ENCODE data around the gene MAPK12.

MAPK12 gene

GRCh38 chr22:50226875-50227165, 34.7 kb downstream of the MAPK12 start:
- DNase-seq = no peak

GRCh38 chr22:50226063-50226874, 35.2 kb downstream of the MAPK12 start:
- DNase-seq = no peak

- DNase-seq = no peak
These were observed 36.1 kb downstream of the MAPK12 start for GRCh38 chr22:50225200-50225969.

GRCh38 chr22:50224071-50224470, 37.4 kb downstream of the MAPK12 start:
- no peak for DNase-seq

- no peak for DNase-seq
These were observed 39.0 kb downstream of the MAPK12 start for GRCh38 chr22:50222508-50222907.

- DNase-seq = no peak
These were observed 39.8 kb downstream of the MAPK12 start for GRCh38 chr22:50221410-50222300.

- no peak for DNase-seq
These were observed 40.7 kb downstream of the MAPK12 start for GRCh38 chr22:50220603-50221409.

GRCh38 chr22:50219800-50220602, 41.5 kb downstream of the MAPK12 start:
- no peak for DNase-seq

GRCh38 chr22:50218996-50219727, 42.3 kb downstream of the MAPK12 start:
- DNase-seq = no peak

GRCh38 chr22:50218153-50218995, 43.1 kb downstream of the MAPK12 start:
- DNase-seq = no peak

- DNase-seq = no peak
These were observed 43.8 kb downstream of the MAPK12 start for GRCh38 chr22:50217543-50218152.

- DNase-seq = no peak
These were observed 44.6 kb downstream of the MAPK12 start for GRCh38 chr22:50216684-50217520.

- no peak for DNase-seq
These were observed 45.3 kb downstream of the MAPK12 start for GRCh38 chr22:50216055-50216683.

GRCh38 chr22:50215297-50216054, 46.0 kb downstream of the MAPK12 start:
- no peak for DNase-seq

- no peak for DNase-seq
These were observed 48.2 kb downstream of the MAPK12 start for GRCh38 chr22:50213263-50213662.

GRCh38 chr22:50211147-50211546, 50.3 kb downstream of the MAPK12 start:
- DNase-seq = no peak
